Psoas muscle (tissue), 8 donors: ENCODE data around the gene FLAD1. TPM values are rescaled to one million over a fixed set of nuclear protein-coding genes. Genes with fewer than 3 reads are reported as not detected.
A peak's percentile ranks its signal among the peaks of the same experiment; 100 is the strongest.

Experiments used
- ATAC-seq, 4 donors: fragments of 200-7000 bp; cut with Tn5 transposase; one replicate each; pipeline ENCODE4 v1.9.1; 2020; ENCODE audit warnings: moderate library complexity in 3 of 4, mild to moderate bottlenecking in 2 of 4
- DNase-seq, 2 donors: peaks; one replicate each; pipeline ENCODE4 v3.0.0-alpha.2; 2020
- H3K27ac ChIP-seq: fragments of 200-600 bp; one replicate; pipeline ENCODE4 v1.8.0; 2022
- H3K27me3 ChIP-seq, 3 donors: fragments of 200-600 bp in 1 of 3; one replicate each; pipeline versions ENCODE4 v1.6.1 to v1.8.0; 2013 to 2022; ENCODE audit warnings: low read length in 2 of 3, mild to moderate bottlenecking in 2 of 3, moderate library complexity in 1 of 3; ENCODE audit not compliant: insufficient read depth in 3 of 3
- H3K36me3 ChIP-seq, 2 donors: fragments of 200-600 bp in 1 of 2; one replicate each; pipeline versions ENCODE4 v1.6.1 to v1.8.0; 2013 to 2022; ENCODE audit warnings: low read depth in 1 of 2, mild to moderate bottlenecking in 1 of 2, moderate library complexity in 1 of 2; ENCODE audit not compliant: insufficient read depth in 1 of 2
- H3K4me1 ChIP-seq: fragments of 200-600 bp; one replicate; pipeline ENCODE4 v1.8.0; 2022
- H3K4me3 ChIP-seq: fragments of 200-600 bp; one replicate; pipeline ENCODE4 v1.8.0; 2022; ENCODE audit warnings: mild to moderate bottlenecking
- H3K9me3 ChIP-seq: fragments of 200-600 bp; one replicate; pipeline ENCODE4 v1.8.0; 2022
- CTCF ChIP-seq: fragments of 200-600 bp; IDR thresholded peaks from one replicate; pipeline ENCODE4 v1.8.0; 2022; ENCODE audit warnings: antibody characterized with exemption
- WGBS, 3 donors: extraction: QIAGEN DNeasy Blood & Tissue Kit; methylation state at CpG; one replicate each; pipeline versions ENCODE4 v1.1.6 to v1.1.7; 2013; 5-methylcytosine and 5-hydroxymethylcytosine counted together
- intact Hi-C, 2 donors: fragments of 100-400 bp; cut with DNase I; formaldehyde crosslinking; loops; one replicate each; pipeline versions ENCODE4 v1.11.0 to v1.14.2; 2022
- polyA plus RNA-seq, 3 donors: library from polyadenylated mRNA; stranded (reverse); fragments of 200-250 nt; gene quantifications; one replicate each; pipeline ENCODE4 v1.2.3, GENCODE V29; 2013
- total RNA-seq, 4 donors: library from RNA; stranded (reverse); fragmentation: NEBNext Ultra II Directional in 2 of 4; extraction: Animal tissue kit (Norgen Biotek cat#: 25700) in 2 of 4; gene quantifications; one replicate each; pipeline versions ENCODE4 v1.2.1 to v1.2.4, GENCODE V29; 2021 to 2023
- donor health status: healthy with polysubstance abuse.
- donor health status: DM: no; HTN: no; CAD: no; lungs with moderate emphysema.
- donor health status: Bipolar disorder and iron deficiency.
- donor health status: healthy.
- donor health status: DM: yes; HTN: yes; CAD: no.
- donor health status: DM: no; HTN: no; CAD: no.
- donor health status: DM: no; HTN: no; CAD: no.
- donor health status: DM: yes; HTN: yes; CAD: no.

The FLAD1 gene
- total and polyA plus RNA-seq, 7 donors: 24.5 to 52.7 (median 34.9) TPM

GRCh38 chr1:154940651-154941194 lies 42.4 kb upstream of the FLAD1 start:
- DNase-seq: no peak
- intact Hi-C loops: no loop called here
- H3K27ac ChIP-seq: no peak overlapping the region

GRCh38 chr1:154941333-154942013 lies 41.7 kb upstream of the FLAD1 start:
- Histone ChIP-seq H3K4me1 (peaks cover 10% of the 10 kb centered on the region), H3K27me3 (no peaks in the 10 kb centered on the region), H3K9me3 (no peaks in the 10 kb centered on the region), H3K36me3 (peaks cover 3 to 31% of the 10 kb centered on the region in 2 donors), H3K27ac (no peak overlapping the region), H3K4me3 (no peak overlapping the region)
- DNase-seq (no peak), ATAC-seq (no peak)
- intact Hi-C loops: no loop called here
- 66 to 76% (median 67%) methylated on average over 5 of the region's 5 CpGs for WGBS, 3 donors
- no peak for TF ChIP-seq CTCF

More at GRCh38 chr1:154940651-154941194, 42.4 kb upstream of the FLAD1 start:
- WGBS, 3 donors: 73 to 80% (median 75%) methylated on average over 8 of the region's 8 CpGs
- H3K4me3 ChIP-seq: no peak overlapping the region
- peaks cover 10% of the 10 kb centered on the region for H3K4me1 ChIP-seq
- ATAC-seq: no peak
- H3K36me3 ChIP-seq: peaks cover 3 to 23% of the 10 kb centered on the region in 2 donors
- no peak for TF ChIP-seq CTCF
- H3K27me3 ChIP-seq: no peaks in the 10 kb centered on the region
- H3K9me3 ChIP-seq: no peaks in the 10 kb centered on the region

GRCh38 chr1:154943649-154944400 lies 39.3 kb upstream of the FLAD1 start:
- ATAC-seq: peak in 2 of 4 donors; percentile 54 to 73
- Histone ChIP-seq H3K27me3 (no peaks in the 10 kb centered on the region), H3K36me3 (peaks cover 3 to 52% of the 10 kb centered on the region in 2 donors), H3K9me3 (no peaks in the 10 kb centered on the region), H3K27ac (peak overlapping the region; percentile 4), H3K4me1 (peaks cover 7% of the 10 kb centered on the region), H3K4me3 (no peak overlapping the region)
- DNase-seq: peak in 1 of 2 donors; percentile 61
- WGBS, 3 donors: 52 to 66% (median 54%) methylated on average over 6 of the region's 6 CpGs
- TF ChIP-seq CTCF: peak; percentile 53
- intact Hi-C loops: no loop called here

- Histone ChIP-seq H3K4me3 (no peak overlapping the region), H3K36me3 (peaks cover 3 to 57% of the 10 kb centered on the region in 2 donors), H3K27me3 (no peaks in the 10 kb centered on the region), H3K4me1 (peaks cover 7% of the 10 kb centered on the region), H3K9me3 (no peaks in the 10 kb centered on the region), H3K27ac (peak overlapping the region; percentile 4)
- intact Hi-C loops: no loop called here
- 32 to 52% (median 36%) methylated on average over 9 of the region's 9 CpGs for WGBS, 3 donors
- no peak for TF ChIP-seq CTCF
- ATAC-seq (no peak), DNase-seq (peak in 1 of 2 donors; percentile 43)
Measured at GRCh38 chr1:154944401-154945159, 38.6 kb upstream of the FLAD1 start.
